Duodenal mucosa (tissue), 2 donors: ENCODE results near the gene FARP1.

Experiments used
- H3K27ac ChIP-seq: one replicate; pipeline ENCODE4 v1.7.0; 2013; ENCODE audit warnings: low read depth, low read length
- H3K27me3 ChIP-seq, 2 donors: one replicate each; pipeline ENCODE4 v1.7.0; 2013; ENCODE audit warnings: low read length in 2 of 2, control low read depth in 1 of 2; ENCODE audit not compliant: insufficient read depth in 2 of 2, control insufficient read depth in 1 of 2
- H3K36me3 ChIP-seq, 2 donors: one replicate each; pipeline ENCODE4 v1.7.0; 2013; ENCODE audit warnings: low read length in 2 of 2, control low read depth in 1 of 2; ENCODE audit not compliant: insufficient read depth in 2 of 2, control insufficient read depth in 1 of 2
- H3K4me1 ChIP-seq, 2 donors: one replicate each; pipeline ENCODE4 v1.7.0; 2013; ENCODE audit warnings: low read length in 2 of 2, control low read depth in 1 of 2; ENCODE audit not compliant: insufficient read depth in 2 of 2, control insufficient read depth in 1 of 2
- H3K4me3 ChIP-seq, 2 donors: one replicate each; pipeline ENCODE4 v1.7.0; 2013; ENCODE audit warnings: low read length in 2 of 2, low read depth in 1 of 2
- H3K9ac ChIP-seq, 2 donors: one replicate each; pipeline ENCODE4 v1.7.0; 2013; ENCODE audit warnings: low read length in 2 of 2, low read depth in 1 of 2
- H3K9me3 ChIP-seq, 2 donors: one replicate each; pipeline ENCODE4 v1.7.0; 2013; ENCODE audit warnings: low read length in 2 of 2, control low read depth in 1 of 2; ENCODE audit not compliant: control insufficient read depth in 1 of 2

FARP1 gene

GRCh38 chr13:98236197-98236596, 93.3 kb downstream of the FARP1 start:
- no peak overlapping the region for H3K4me3 ChIP-seq
- no peak overlapping the region for H3K9ac ChIP-seq
- no peak overlapping the region for H3K27ac ChIP-seq
- H3K4me1 ChIP-seq, result no peaks in the 10 kb centered on the region
- no peaks in the 10 kb centered on the region for H3K9me3 ChIP-seq
- H3K27me3 ChIP-seq, result no peaks in the 10 kb centered on the region
- H3K36me3 ChIP-seq, result no peaks in the 10 kb centered on the region

- Histone ChIP-seq H3K4me3 (no peak overlapping the region), H3K9ac (no peak overlapping the region), H3K27me3 (no peaks in the 10 kb centered on the region), H3K36me3 (no peaks in the 10 kb centered on the region), H3K9me3 (no peaks in the 10 kb centered on the region), H3K27ac (no peak overlapping the region), H3K4me1 (no peaks in the 10 kb centered on the region)
Observed at GRCh38 chr13:98237331-98237730, 94.4 kb downstream of the FARP1 start.

GRCh38 chr13:98239162-98240076, 96.5 kb downstream of the FARP1 start:
- Histone ChIP-seq H3K4me1 (no peaks in the 10 kb centered on the region), H3K27me3 (no peaks in the 10 kb centered on the region), H3K9me3 (no peaks in the 10 kb centered on the region), H3K27ac (no peak overlapping the region), H3K4me3 (no peak overlapping the region), H3K9ac (no peak overlapping the region), H3K36me3 (no peaks in the 10 kb centered on the region)

GRCh38 chr13:98240135-98240534, 97.2 kb downstream of the FARP1 start:
- Histone ChIP-seq H3K4me1 (no peaks in the 10 kb centered on the region), H3K9me3 (no peaks in the 10 kb centered on the region), H3K27ac (no peak overlapping the region), H3K9ac (no peak overlapping the region), H3K27me3 (no peaks in the 10 kb centered on the region), H3K36me3 (no peaks in the 10 kb centered on the region), H3K4me3 (no peak overlapping the region)

- no peak overlapping the region for H3K27ac ChIP-seq
- no peaks in the 10 kb centered on the region for H3K4me1 ChIP-seq
- H3K36me3 ChIP-seq, result no peaks in the 10 kb centered on the region
- H3K9ac ChIP-seq, result no peak overlapping the region
- no peaks in the 10 kb centered on the region for H3K27me3 ChIP-seq
- H3K9me3 ChIP-seq, result no peaks in the 10 kb centered on the region
- no peak overlapping the region for H3K4me3 ChIP-seq
Observed at GRCh38 chr13:98240974-98241373, 98.1 kb downstream of the FARP1 start.

- H3K4me3 ChIP-seq, result no peak overlapping the region
- no peak overlapping the region for H3K9ac ChIP-seq
- no peak overlapping the region for H3K27ac ChIP-seq
- no peaks in the 10 kb centered on the region for H3K27me3 ChIP-seq
- no peaks in the 10 kb centered on the region for H3K36me3 ChIP-seq
- no peaks in the 10 kb centered on the region for H3K4me1 ChIP-seq
- H3K9me3 ChIP-seq, result no peaks in the 10 kb centered on the region
Observed at GRCh38 chr13:98241976-98242375, 99.1 kb downstream of the FARP1 start.

GRCh38 chr13:98242403-98242802, 99.5 kb downstream of the FARP1 start:
- no peaks in the 10 kb centered on the region for H3K9me3 ChIP-seq
- H3K36me3 ChIP-seq, result no peaks in the 10 kb centered on the region

GRCh38 chr13:98243929-98244272, 101.0 kb downstream of the FARP1 start:
- no peak overlapping the region for H3K4me3 ChIP-seq
- no peak overlapping the region for H3K27ac ChIP-seq
- H3K36me3 ChIP-seq, result no peaks in the 10 kb centered on the region
- H3K4me1 ChIP-seq, result no peaks in the 10 kb centered on the region
- no peak overlapping the region for H3K9ac ChIP-seq
- H3K9me3 ChIP-seq, result no peaks in the 10 kb centered on the region
- no peaks in the 10 kb centered on the region for H3K27me3 ChIP-seq

More at GRCh38 chr13:98242403-98242802, 99.5 kb downstream of the FARP1 start:
- Histone ChIP-seq H3K27ac (no peak overlapping the region), H3K9ac (no peak overlapping the region), H3K4me3 (no peak overlapping the region), H3K4me1 (no peaks in the 10 kb centered on the region), H3K27me3 (no peaks in the 10 kb centered on the region)

GRCh38 chr13:98246538-98247172, 103.8 kb downstream of the FARP1 start:
- Histone ChIP-seq H3K4me1 (no peaks in the 10 kb centered on the region), H3K27me3 (no peaks in the 10 kb centered on the region), H3K9ac (no peak overlapping the region), H3K4me3 (no peak overlapping the region), H3K9me3 (no peaks in the 10 kb centered on the region), H3K27ac (no peak overlapping the region), H3K36me3 (no peaks in the 10 kb centered on the region)

- Histone ChIP-seq H3K9ac (no peak overlapping the region), H3K4me1 (no peaks in the 10 kb centered on the region), H3K4me3 (no peak overlapping the region), H3K9me3 (no peaks in the 10 kb centered on the region), H3K27me3 (no peaks in the 10 kb centered on the region), H3K27ac (no peak overlapping the region), H3K36me3 (no peaks in the 10 kb centered on the region)
Observed at GRCh38 chr13:98251708-98252107, 108.8 kb downstream of the FARP1 start.
